ENCODE measurements around the gene PDE3A.

The PDE3A gene

GRCh38 chr12:20432290-20432689 is 64.0 kb downstream of the PDE3A start:
- H2BK15ac ChIP-seq (ENCODE audit: low read length) = no peak overlapping the region
- no peak overlapping the region for H4K91ac ChIP-seq (ENCODE audit: low read depth, low read length, poor library complexity)
- H3K79me1 ChIP-seq (ENCODE audit: low read depth, low read length) = no peaks in the 10 kb centered on the region
- H3K14ac ChIP-seq (ENCODE audit: low read length) = no peak overlapping the region
- no peak overlapping the region for H3K23ac ChIP-seq (ENCODE audit: low read depth, low read length, poor library complexity)
- H3K18ac ChIP-seq (ENCODE audit: low read length) = no peak overlapping the region
- no peak overlapping the region for H2BK120ac ChIP-seq (ENCODE audit: low read depth, low read length)
- no peak overlapping the region for H3K4me3 ChIP-seq (ENCODE audit: low read length in 2 of 2)
- H3K4me1 ChIP-seq (ENCODE audit: control insufficient read depth in 2 of 2, insufficient read depth in 1 of 2, low read depth in 1 of 2, low read length in 2 of 2) = no peaks in the 10 kb centered on the region
- H2BK12ac ChIP-seq (ENCODE audit: low read length) = no peak overlapping the region
- WGBS, 2 donors (ENCODE audit: extremely low coverage in 2 of 2, insufficient read length in 2 of 2, insufficient replicate concordance in 1 of 2) = no CpG with 5 or more reads among the region's 1 CpG
- no peak overlapping the region for H3K4me2 ChIP-seq (ENCODE audit: insufficient read depth, low read length, poor library complexity, severe bottlenecking)
- H3K4ac ChIP-seq (ENCODE audit: low read length) = no peak overlapping the region
- no peaks in the 10 kb centered on the region for H3K27me3 ChIP-seq (ENCODE audit: control insufficient read depth in 3 of 3, insufficient read depth in 3 of 3, low read depth in 1 of 3, low read length in 3 of 3)
- no peaks in the 10 kb centered on the region for H3K36me3 ChIP-seq (replicated peaks in 1 of 2; ENCODE audit: control insufficient read depth in 2 of 2, insufficient read depth in 2 of 2, low read length in 2 of 2)
- H2AFZ ChIP-seq (ENCODE audit: low read length) = no peak overlapping the region
- no peak overlapping the region for H3K27ac ChIP-seq (replicated peaks; ENCODE audit: low read length)
- no peak overlapping the region for H3K9ac ChIP-seq (ENCODE audit: low read depth, low read length, poor library complexity)
- H3K9me3 ChIP-seq (replicated peaks in 1 of 2; ENCODE audit: control insufficient read depth in 2 of 2, insufficient read depth in 1 of 2, low read depth in 1 of 2, low read length in 2 of 2) = no peaks in the 10 kb centered on the region
- no peak for DNase-seq (ENCODE audit: low spot score)
- H2AK5ac ChIP-seq (ENCODE audit: low read depth, low read length) = no peak overlapping the region
- no peak overlapping the region for H2BK5ac ChIP-seq (ENCODE audit: low read length)
- H4K8ac ChIP-seq (ENCODE audit: low read depth, low read length) = no peak overlapping the region

GRCh38 chr12:20434996-20435395 is 66.7 kb downstream of the PDE3A start:
- Histone ChIP-seq H2BK120ac (ENCODE audit: low read depth, low read length) (no peak overlapping the region), H3K23ac (ENCODE audit: low read depth, low read length, poor library complexity) (no peak overlapping the region), H3K27ac (replicated peaks; ENCODE audit: low read length) (no peak overlapping the region), H2AK5ac (ENCODE audit: low read depth, low read length) (no peak overlapping the region), H3K79me1 (ENCODE audit: low read depth, low read length) (no peaks in the 10 kb centered on the region), H3K4me3 (ENCODE audit: low read length in 2 of 2) (no peak overlapping the region), H3K18ac (ENCODE audit: low read length) (no peak overlapping the region), H3K4ac (ENCODE audit: low read length) (no peak overlapping the region), H3K14ac (ENCODE audit: low read length) (no peak overlapping the region), H2BK15ac (ENCODE audit: low read length) (no peak overlapping the region), H4K91ac (ENCODE audit: low read depth, low read length, poor library complexity) (no peak overlapping the region), H3K4me1 (ENCODE audit: control insufficient read depth in 2 of 2, insufficient read depth in 1 of 2, low read depth in 1 of 2, low read length in 2 of 2) (no peaks in the 10 kb centered on the region), H4K8ac (ENCODE audit: low read depth, low read length) (no peak overlapping the region), H2BK5ac (ENCODE audit: low read length) (no peak overlapping the region), H3K9me3 (replicated peaks in 1 of 2; ENCODE audit: control insufficient read depth in 2 of 2, insufficient read depth in 1 of 2, low read depth in 1 of 2, low read length in 2 of 2) (no peaks in the 10 kb centered on the region), H2BK12ac (ENCODE audit: low read length) (no peak overlapping the region), H2AFZ (ENCODE audit: low read length) (no peak overlapping the region), H3K4me2 (ENCODE audit: insufficient read depth, low read length, poor library complexity, severe bottlenecking) (no peak overlapping the region), H3K27me3 (ENCODE audit: control insufficient read depth in 3 of 3, insufficient read depth in 3 of 3, low read depth in 1 of 3, low read length in 3 of 3) (no peaks in the 10 kb centered on the region), H3K9ac (ENCODE audit: low read depth, low read length, poor library complexity) (no peak overlapping the region), H3K36me3 (replicated peaks in 1 of 2; ENCODE audit: control insufficient read depth in 2 of 2, insufficient read depth in 2 of 2, low read length in 2 of 2) (no peaks in the 10 kb centered on the region)
- DNase-seq (ENCODE audit: low spot score) = no peak
- WGBS, 2 donors (ENCODE audit: extremely low coverage in 2 of 2, insufficient read length in 2 of 2, insufficient replicate concordance in 1 of 2) = no CpG with 5 or more reads among the region's 3 CpGs

- no peaks in the 10 kb centered on the region for H3K36me3 ChIP-seq (replicated peaks in 1 of 2; ENCODE audit: control insufficient read depth in 2 of 2, insufficient read depth in 2 of 2, low read length in 2 of 2)
- H2BK15ac ChIP-seq (ENCODE audit: low read length) = no peak overlapping the region
- H3K79me1 ChIP-seq (ENCODE audit: low read depth, low read length) = no peaks in the 10 kb centered on the region
- DNase-seq (ENCODE audit: low spot score) = no peak
- no peaks in the 10 kb centered on the region for H3K4me1 ChIP-seq (ENCODE audit: control insufficient read depth in 2 of 2, insufficient read depth in 1 of 2, low read depth in 1 of 2, low read length in 2 of 2)
- H3K4me3 ChIP-seq (ENCODE audit: low read length in 2 of 2) = no peak overlapping the region
- H3K14ac ChIP-seq (ENCODE audit: low read length) = no peak overlapping the region
- no peak overlapping the region for H3K9ac ChIP-seq (ENCODE audit: low read depth, low read length, poor library complexity)
- no peak overlapping the region for H3K18ac ChIP-seq (ENCODE audit: low read length)
- no peak overlapping the region for H3K23ac ChIP-seq (ENCODE audit: low read depth, low read length, poor library complexity)
- H2AFZ ChIP-seq (ENCODE audit: low read length) = no peak overlapping the region
- no peak overlapping the region for H2BK12ac ChIP-seq (ENCODE audit: low read length)
- H4K8ac ChIP-seq (ENCODE audit: low read depth, low read length) = no peak overlapping the region
- H3K4ac ChIP-seq (ENCODE audit: low read length) = no peak overlapping the region
- H3K27ac ChIP-seq (replicated peaks; ENCODE audit: low read length) = no peak overlapping the region
- no peak overlapping the region for H2BK120ac ChIP-seq (ENCODE audit: low read depth, low read length)
- no peak overlapping the region for H3K4me2 ChIP-seq (ENCODE audit: insufficient read depth, low read length, poor library complexity, severe bottlenecking)
- H3K27me3 ChIP-seq (ENCODE audit: control insufficient read depth in 3 of 3, insufficient read depth in 3 of 3, low read depth in 1 of 3, low read length in 3 of 3) = no peaks in the 10 kb centered on the region
- H2BK5ac ChIP-seq (ENCODE audit: low read length) = no peak overlapping the region
- H3K9me3 ChIP-seq (replicated peaks in 1 of 2; ENCODE audit: control insufficient read depth in 2 of 2, insufficient read depth in 1 of 2, low read depth in 1 of 2, low read length in 2 of 2) = no peaks in the 10 kb centered on the region
- H2AK5ac ChIP-seq (ENCODE audit: low read depth, low read length) = no peak overlapping the region
- no peak overlapping the region for H4K91ac ChIP-seq (ENCODE audit: low read depth, low read length, poor library complexity)
Observed at GRCh38 chr12:20436316-20436715, 68.0 kb downstream of the PDE3A start.

- H2BK15ac ChIP-seq (ENCODE audit: low read length) = no peak overlapping the region
- H3K27ac ChIP-seq (replicated peaks; ENCODE audit: low read length) = no peak overlapping the region
- WGBS, 2 donors (ENCODE audit: extremely low coverage in 2 of 2, insufficient read length in 2 of 2, insufficient replicate concordance in 1 of 2) = no CpG with 5 or more reads among the region's 2 CpGs
Observed at GRCh38 chr12:20438299-20438779, 70.0 kb downstream of the PDE3A start.

More at GRCh38 chr12:20438299-20438779, 70.0 kb downstream of the PDE3A start:
- Histone ChIP-seq H3K4ac (ENCODE audit: low read length) (no peak overlapping the region), H3K79me1 (ENCODE audit: low read depth, low read length) (no peaks in the 10 kb centered on the region), H2AK5ac (ENCODE audit: low read depth, low read length) (no peak overlapping the region), H3K4me2 (ENCODE audit: insufficient read depth, low read length, poor library complexity, severe bottlenecking) (no peak overlapping the region), H3K4me1 (ENCODE audit: control insufficient read depth in 2 of 2, insufficient read depth in 1 of 2, low read depth in 1 of 2, low read length in 2 of 2) (peaks cover 0 to 2% of the 10 kb centered on the region in 2 donors), H3K4me3 (ENCODE audit: low read length in 2 of 2) (no peak overlapping the region), H2BK12ac (ENCODE audit: low read length) (no peak overlapping the region), H2BK5ac (ENCODE audit: low read length) (no peak overlapping the region), H2BK120ac (ENCODE audit: low read depth, low read length) (no peak overlapping the region), H4K91ac (ENCODE audit: low read depth, low read length, poor library complexity) (no peak overlapping the region), H3K9ac (ENCODE audit: low read depth, low read length, poor library complexity) (no peak overlapping the region), H3K9me3 (replicated peaks in 1 of 2; ENCODE audit: control insufficient read depth in 2 of 2, insufficient read depth in 1 of 2, low read depth in 1 of 2, low read length in 2 of 2) (peaks cover 0 to 1% of the 10 kb centered on the region in 2 donors), H3K27me3 (ENCODE audit: control insufficient read depth in 3 of 3, insufficient read depth in 3 of 3, low read depth in 1 of 3, low read length in 3 of 3) (no peaks in the 10 kb centered on the region), H3K36me3 (replicated peaks in 1 of 2; ENCODE audit: control insufficient read depth in 2 of 2, insufficient read depth in 2 of 2, low read length in 2 of 2) (peaks cover 0 to 1% of the 10 kb centered on the region in 2 donors), H3K18ac (ENCODE audit: low read length) (no peak overlapping the region), H4K8ac (ENCODE audit: low read depth, low read length) (no peak overlapping the region), H3K23ac (ENCODE audit: low read depth, low read length, poor library complexity) (no peak overlapping the region), H2AFZ (ENCODE audit: low read length) (no peak overlapping the region), H3K14ac (ENCODE audit: low read length) (no peak overlapping the region)
- DNase-seq (ENCODE audit: low spot score) = no peak

All from neuronal stem cell (in vitro differentiated cells).